ENCODE measurements around the gene KCNJ14. TPM values are rescaled to one million over a fixed set of nuclear protein-coding genes. Genes with fewer than 3 reads are reported as not detected.

The KCNJ14 gene
- polyA plus RNA-seq, 1 of the 3 experiments (the other 2 are of a cell fraction) = 1.2 TPM

DNA sequence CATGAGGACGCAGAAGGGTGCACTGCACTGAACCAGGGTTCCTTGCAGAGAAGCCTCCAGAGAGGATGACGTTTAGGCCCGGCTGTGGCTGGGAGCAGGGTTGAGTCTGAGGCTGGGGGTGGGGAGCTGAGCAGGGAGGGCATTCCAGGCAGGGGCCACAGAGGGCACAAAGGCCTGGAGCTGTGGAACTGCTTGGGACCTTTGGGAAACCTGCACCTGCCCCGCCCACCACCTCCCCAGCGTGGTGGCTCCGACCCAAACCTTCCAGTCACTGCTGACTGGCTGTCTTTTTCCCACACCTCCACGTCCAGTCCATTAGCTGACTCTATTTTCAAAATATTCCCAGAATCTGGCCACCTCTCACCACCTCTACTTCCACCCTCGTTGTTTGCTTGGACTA lies 61.2 kb downstream of the KCNJ14 start:
- no peak overlapping the region for H3K9ac ChIP-seq
- H3K79me2 ChIP-seq (ENCODE audit: insufficient read depth) = no peaks in the 10 kb centered on the region
- no peak overlapping the region for H3K4me3 ChIP-seq (ENCODE audit: low read depth in 2 of 2, low read length in 1 of 2)
- DNase-seq = no peak
- no peak overlapping the region for H2AFZ ChIP-seq (ENCODE audit: low read depth)
- no peak overlapping the region for H3K4me2 ChIP-seq
- no peak for TF ChIP-seq SIN3A (IDR thresholded peaks at IDR 0.05; ENCODE audit: borderline replicate concordance, low read depth, low read length)
- TF ChIP-seq SMC3 (IDR thresholded peaks at IDR 0.05; ENCODE audit: low read depth, low read length) = no peak
- no peak for TF ChIP-seq USF2 (IDR thresholded peaks at IDR 0.05; ENCODE audit: borderline replicate concordance, low read depth, low read length)
- TF ChIP-seq, protein P1, sequence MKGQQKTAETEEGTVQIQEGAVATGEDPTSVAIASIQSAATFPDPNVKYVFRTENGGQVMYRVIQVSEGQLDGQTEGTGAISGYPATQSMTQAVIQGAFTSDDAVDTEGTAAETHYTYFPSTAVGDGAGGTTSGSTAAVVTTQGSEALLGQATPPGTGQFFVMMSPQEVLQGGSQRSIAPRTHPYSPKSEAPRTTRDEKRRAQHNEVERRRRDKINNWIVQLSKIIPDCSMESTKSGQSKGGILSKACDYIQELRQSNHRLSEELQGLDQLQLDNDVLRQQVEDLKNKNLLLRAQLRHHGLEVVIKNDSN (IDR thresholded peaks at IDR 0.05; ENCODE audit: borderline replicate concordance, low read depth) = no peak
- TF ChIP-seq YY1 (IDR thresholded peaks at IDR 0.05; ENCODE audit: low read depth) = no peak
- TF ChIP-seq FOXJ3 (CRISPR knock-in tag; IDR thresholded peaks at IDR 0.05) = no peak
- TF ChIP-seq MAX (IDR thresholded peaks at IDR 0.05; ENCODE audit: low read depth) = no peak
- TF ChIP-seq TEAD4 (IDR thresholded peaks at IDR 0.05; ENCODE audit: borderline replicate concordance, insufficient read depth) = no peak
- no peak for TF ChIP-seq PBX3 (IDR thresholded peaks at IDR 0.05)
- 84% methylated on average over 8 of the region's 8 CpGs for WGBS (ENCODE audit: low lambda C conversion rate)
- no peaks in the 10 kb centered on the region for H4K20me1 ChIP-seq (ENCODE audit: insufficient read depth)
- H3K27me3 ChIP-seq (ENCODE audit: insufficient read depth) = no peaks in the 10 kb centered on the region
- no peaks in the 10 kb centered on the region for H3K36me3 ChIP-seq (replicated peaks in 1 of 2; ENCODE audit: control insufficient read depth in 1 of 2, insufficient read depth in 2 of 2, low read length in 1 of 2)
- peaks cover 0 to 15% of the 10 kb centered on the region in 2 experiments; a peak in 1 of 4 replicates for H3K4me1 ChIP-seq (ENCODE audit: control insufficient read depth in 1 of 2, insufficient read depth in 2 of 2, low read depth in 1 of 2, low read length in 1 of 2)
- H3K9me2 ChIP-seq = no peaks in the 10 kb centered on the region
- ChIA-PET CTCF (interaction anchor here (1.1 to 1.2 kb wide), 3 partner anchors 10 to 68 kb away, joined by 3 to 6 read pairs (median 3); no protein-coding TSS in a partner anchor), POLR2A (no interaction called here)
- no peaks in the 10 kb centered on the region for H3K9me3 ChIP-seq
- peaks cover 11% of the 10 kb centered on the region for H3F3A ChIP-seq (replicated peaks; ENCODE audit: insufficient read depth)
- no peak overlapping the region for H3K27ac ChIP-seq (ENCODE audit: low read depth in 2 of 2, low read length in 1 of 2)

Other genes starting within 250 kb of the KCNJ14 start
- 16.4 and 21.7 TPM in 2 replicates for gene CARD8, start 199.7 kb upstream of the KCNJ14 start, polyA plus RNA-seq (2012; rRNA removed)
- gene ZNF114, start 185.5 kb upstream of the KCNJ14 start, polyA plus RNA-seq (2012; rRNA removed) = 0.47 and 0.61 TPM in 2 replicates
- gene EMP3, start 130.0 kb upstream of the KCNJ14 start, polyA plus RNA-seq (2012; rRNA removed) = 263 and 277 TPM in 2 replicates
- 20.2 and 21.9 TPM in 2 replicates for gene TMEM143, start 91.6 kb upstream of the KCNJ14 start, polyA plus RNA-seq (2012; rRNA removed)
- gene SYNGR4, start 91.2 kb upstream of the KCNJ14 start, polyA plus RNA-seq (2012; rRNA removed) = 0.08 TPM in 1 of 2 replicates, not detected in the other
- 119 and 138 TPM in 2 replicates for gene KDELR1, start 64.0 kb upstream of the KCNJ14 start, polyA plus RNA-seq (2012; rRNA removed)
- 0.54 and 0.92 TPM in 2 replicates for gene GRIN2D, start 61.9 kb upstream of the KCNJ14 start, polyA plus RNA-seq (2012; rRNA removed)
- gene GRWD1, start 9.6 kb upstream of the KCNJ14 start, polyA plus RNA-seq (2012; rRNA removed) = 34.1 and 36.6 TPM in 2 replicates
- gene CYTH2, start 13.8 kb downstream of the KCNJ14 start, polyA plus RNA-seq (2012; rRNA removed) = 69.5 and 77.6 TPM in 2 replicates
- gene LMTK3, start 56.3 kb downstream of the KCNJ14 start, polyA plus RNA-seq (2012; rRNA removed) = 2.0 and 3.2 TPM in 2 replicates
- 0.86 and 0.92 TPM in 2 replicates for gene SULT2B1, start 96.6 kb downstream of the KCNJ14 start, polyA plus RNA-seq (2012; rRNA removed)
- not detected in 2 replicates for gene SPACA4, start 151.2 kb downstream of the KCNJ14 start, polyA plus RNA-seq (2012; rRNA removed)
- 0.44 TPM in 1 of 2 replicates, not detected in the other for gene FAM83E, start 159.5 kb downstream of the KCNJ14 start, polyA plus RNA-seq (2012; rRNA removed)
- 2,114 and 2,225 TPM in 2 replicates for gene RPL18, start 163.6 kb downstream of the KCNJ14 start, polyA plus RNA-seq (2012; rRNA removed)
- 14.1 and 14.8 TPM in 2 replicates for gene SPHK2, start 163.9 kb downstream of the KCNJ14 start, polyA plus RNA-seq (2012; rRNA removed)
- 7.8 and 12.6 TPM in 2 replicates for gene DBP, start 181.8 kb downstream of the KCNJ14 start, polyA plus RNA-seq (2012; rRNA removed)
- 13.1 and 13.5 TPM in 2 replicates for gene CA11, start 190.6 kb downstream of the KCNJ14 start, polyA plus RNA-seq (2012; rRNA removed)
- gene NTN5, start 217.4 kb downstream of the KCNJ14 start, polyA plus RNA-seq (2012; rRNA removed) = 0.57 and 0.74 TPM in 2 replicates
- gene FUT2, start 240.4 kb downstream of the KCNJ14 start, polyA plus RNA-seq (2012; rRNA removed) = not detected in 2 replicates

All from SK-N-SH (cell line).